Kidney glomerular epithelial cell (primary cell): Measurements from ENCODE around the gene NR2F2.

ENCODE experiments used
- DNase-seq: peaks from one replicate; lab custom pipeline; 2025; lab: John Stamatoyannopoulos, UW

NR2F2 gene

DNA sequence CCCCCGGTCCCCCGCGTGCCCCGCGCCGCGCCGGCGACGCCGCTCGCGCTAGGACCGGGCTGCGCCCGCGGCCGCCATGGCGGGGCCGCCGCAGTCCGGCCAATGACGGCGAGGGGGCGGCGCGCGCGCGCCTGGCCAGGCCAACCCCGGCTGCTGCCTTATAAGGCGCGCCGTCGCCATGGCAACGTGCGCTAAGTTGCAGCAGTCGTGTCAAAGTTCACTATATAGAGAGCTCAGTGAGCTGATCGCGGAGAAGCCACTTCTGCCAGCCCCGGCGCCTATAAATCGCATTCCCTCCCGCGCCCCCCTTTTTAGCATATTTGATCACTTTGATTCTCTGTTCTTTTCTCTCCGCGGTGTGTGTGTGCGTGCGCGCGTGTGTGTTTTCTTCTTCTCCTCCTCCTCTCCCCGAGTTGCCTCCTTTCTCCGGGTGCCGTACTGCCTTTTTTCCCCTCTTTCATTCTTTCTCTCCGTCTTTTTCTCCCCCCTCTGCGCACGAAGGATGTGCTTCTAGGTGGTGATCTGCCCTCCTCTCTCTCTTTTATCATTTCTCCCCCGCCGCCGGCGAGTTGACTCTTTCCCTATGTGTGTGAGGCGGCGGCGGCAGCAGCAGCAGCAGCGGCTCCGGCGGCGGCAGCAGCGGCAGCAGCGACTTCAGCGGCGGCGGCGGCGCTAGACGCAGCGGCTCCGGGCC, at the start of gene NR2F2:
TSS of gene NR2F2 (plus strand) at position 251 of the 694 bp plus-strand sequence. CDS start 1,406 bp downstream, outside the sequence.
- peak; percentile 97 for DNase-seq

DNA sequence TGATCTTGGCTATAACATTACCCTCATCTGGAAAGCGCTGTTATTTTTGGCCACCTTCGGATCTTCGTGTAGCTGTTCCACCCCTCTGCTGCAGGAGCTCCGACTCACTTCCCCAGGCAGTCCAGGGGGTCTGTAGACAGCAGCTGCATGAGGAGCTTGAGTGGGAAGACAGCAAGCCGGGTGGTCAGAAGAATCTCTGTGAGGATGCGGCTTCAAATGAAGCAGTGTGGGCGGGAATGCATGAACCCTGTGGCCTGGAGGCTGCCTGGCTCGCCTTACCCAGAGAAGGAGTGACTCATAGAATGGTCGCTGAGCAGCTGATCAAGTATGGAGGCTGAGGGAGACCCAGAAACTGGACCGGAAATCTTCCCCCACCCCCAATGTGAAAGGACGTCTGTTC, 45.2 kb upstream of the NR2F2 start:
- DNase-seq, result peak; percentile 94

DNA sequence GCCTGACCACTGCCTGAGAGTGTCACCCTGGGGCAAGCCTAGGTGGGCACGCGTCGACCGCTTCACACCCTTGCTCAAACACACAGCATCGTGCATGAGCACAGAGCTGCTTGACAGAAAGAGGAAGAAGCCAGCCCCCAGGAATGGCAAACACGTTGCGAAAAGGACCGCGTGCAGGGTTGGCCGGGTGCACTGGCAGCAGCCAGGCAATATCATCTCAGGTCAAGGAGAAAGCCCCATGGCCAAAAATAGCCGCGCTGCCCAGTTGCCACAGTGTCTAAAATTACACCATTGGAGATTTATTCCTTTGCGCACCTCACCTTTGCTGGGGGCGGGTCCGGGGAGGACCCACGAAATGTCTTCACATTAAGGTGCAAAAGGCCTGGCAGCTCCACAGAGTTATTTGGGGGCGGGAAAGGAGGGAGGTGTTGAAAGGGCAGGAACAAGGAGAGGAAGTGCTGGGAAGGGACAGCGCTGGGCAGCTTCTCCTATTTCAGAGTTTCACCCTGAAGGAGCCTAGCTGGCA, 44.7 kb upstream of the NR2F2 start:
- DNase-seq, result no peak

GRCh38 chr15:96290679-96291078, 39.8 kb upstream of the NR2F2 start:
- no peak for DNase-seq

DNA sequence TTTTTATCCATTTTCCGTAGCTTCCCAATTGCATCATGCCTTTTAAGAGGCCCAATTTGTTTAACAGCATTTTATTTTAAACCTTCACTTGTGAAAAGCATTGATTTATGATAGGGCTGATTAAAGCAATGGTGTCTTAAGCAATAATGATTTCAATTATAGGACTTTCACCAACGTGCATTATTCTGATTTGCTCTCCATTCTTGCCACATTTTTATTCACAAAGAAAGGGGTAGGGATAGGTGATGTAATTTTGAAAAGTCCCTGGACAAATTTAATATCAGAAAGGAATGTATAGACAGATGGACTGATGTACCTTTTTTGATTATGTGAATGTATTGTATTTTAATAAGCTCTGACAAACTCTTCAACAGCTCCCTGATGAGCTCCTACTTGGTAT, 37.9 kb upstream of the NR2F2 start:
- DNase-seq, result no peak

DNA sequence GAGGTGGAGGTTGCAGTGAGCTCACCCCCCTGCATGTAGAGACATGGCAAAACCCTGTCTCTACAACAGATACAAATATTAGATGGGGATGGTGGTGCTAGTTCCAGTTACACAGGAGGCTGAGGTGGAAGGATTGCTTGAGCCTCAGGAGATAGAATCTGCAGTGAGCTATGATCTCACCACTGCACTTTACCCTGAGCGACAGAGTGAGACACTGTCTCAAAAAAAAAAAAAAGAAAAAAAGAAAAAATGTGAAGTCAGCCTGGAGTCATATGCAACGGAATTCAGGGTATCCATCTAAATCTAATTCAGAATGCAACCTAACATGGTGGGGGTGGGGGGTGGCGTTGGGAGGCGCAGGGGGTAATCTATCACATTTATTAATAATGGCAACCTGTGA, 37.1 kb upstream of the NR2F2 start:
- no peak for DNase-seq

GRCh38 chr15:96294766-96295165, 35.7 kb upstream of the NR2F2 start:
- DNase-seq, result no peak

GRCh38 chr15:96296264-96296663, 34.2 kb upstream of the NR2F2 start:
- DNase-seq, result no peak

- DNase-seq, result no peak
Measured at GRCh38 chr15:96297783-96298182, 32.7 kb upstream of the NR2F2 start.

DNA sequence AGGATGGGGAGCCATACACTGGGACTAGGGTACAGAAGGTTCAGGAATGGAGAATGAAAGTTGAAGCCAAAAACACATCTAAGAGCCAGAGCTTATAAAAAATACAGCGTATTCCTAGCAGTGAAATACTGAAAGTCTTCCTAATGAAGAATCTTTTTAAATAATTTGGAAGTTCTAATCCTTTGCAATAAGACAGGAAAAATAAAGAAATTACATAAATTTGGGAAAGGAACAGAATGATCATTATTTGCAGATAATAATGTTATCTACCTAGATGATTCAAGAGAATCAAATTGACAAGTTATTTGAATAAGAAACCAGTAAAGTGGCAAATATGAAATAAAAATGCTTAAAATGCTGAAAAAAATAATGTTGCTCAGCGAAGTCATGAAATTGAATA, 32.3 kb upstream of the NR2F2 start:
- DNase-seq, result no peak

DNA sequence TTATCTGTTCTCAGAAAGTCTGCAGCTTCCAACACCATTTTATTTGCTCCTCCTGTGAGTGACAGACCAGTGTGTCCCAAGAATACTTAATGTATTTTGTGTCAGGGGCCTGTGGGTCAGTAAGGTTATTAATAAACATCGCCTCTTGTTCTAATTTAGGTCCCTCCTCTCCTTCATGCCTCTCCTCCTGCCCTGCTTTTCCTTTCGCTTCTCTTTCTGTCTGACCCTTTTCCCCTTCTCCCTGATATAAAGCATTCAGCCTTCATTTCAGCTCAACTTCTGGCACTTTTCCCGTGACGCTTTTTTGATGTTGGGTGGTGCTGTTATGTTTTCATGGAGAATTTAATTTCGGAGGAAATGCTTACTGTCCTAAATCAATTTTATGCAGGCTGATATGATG, 29.7 kb upstream of the NR2F2 start:
- DNase-seq, result no peak

- no peak for DNase-seq
Measured at GRCh38 chr15:96303503-96304056, 26.9 kb upstream of the NR2F2 start.

DNA sequence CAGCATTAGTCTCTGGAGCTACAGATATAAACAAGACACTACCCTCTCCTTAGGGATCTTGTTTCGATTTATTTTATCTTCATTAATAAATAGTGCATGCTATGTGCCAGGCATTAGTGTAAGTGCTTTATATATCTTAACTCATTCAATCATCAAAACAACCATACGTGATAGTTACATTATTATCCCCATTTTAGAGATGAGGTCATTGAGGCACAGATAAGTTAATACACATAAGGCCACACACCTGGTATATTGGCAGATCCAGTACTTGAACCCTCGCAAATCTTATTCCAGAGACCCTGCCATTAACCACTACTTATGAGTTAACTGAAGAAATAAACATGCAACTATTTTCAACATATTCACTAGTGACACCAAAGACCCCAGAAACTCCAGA, 25.7 kb upstream of the NR2F2 start:
- DNase-seq, result no peak

GRCh38 chr15:96306321-96306720, 24.2 kb upstream of the NR2F2 start:
- peak; percentile 62 for DNase-seq

DNA sequence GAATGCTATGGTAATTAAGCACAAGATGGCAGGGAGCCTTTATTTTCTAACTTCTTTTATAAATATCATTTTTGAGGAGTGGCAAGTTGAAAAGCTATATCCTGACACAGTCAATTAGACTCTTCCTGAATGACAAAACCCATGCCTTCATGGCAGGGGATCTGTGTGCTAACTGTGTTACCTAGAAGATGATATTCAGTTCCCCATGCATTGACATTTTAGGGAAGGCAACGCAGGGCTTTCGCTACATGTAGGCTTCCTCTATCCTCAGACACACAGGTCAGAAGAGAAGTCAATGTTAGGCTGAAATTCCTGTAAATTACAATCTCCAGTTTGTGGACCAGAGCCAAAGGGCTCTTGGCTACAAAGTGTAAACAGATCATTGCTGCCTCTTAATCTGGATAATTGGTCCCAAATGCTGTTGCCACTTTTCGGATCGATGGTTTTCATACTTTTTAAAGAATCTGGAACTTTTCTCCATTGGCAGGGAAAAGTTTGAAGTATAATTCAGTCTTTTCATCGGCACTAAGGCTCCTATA, 22.6 kb upstream of the NR2F2 start:
- no peak for DNase-seq

GRCh38 chr15:96309143-96309660, 21.3 kb upstream of the NR2F2 start:
- no peak for DNase-seq

- DNase-seq, result no peak
Measured at GRCh38 chr15:96311256-96311955, 19.1 kb upstream of the NR2F2 start.

- no peak for DNase-seq
Measured at GRCh38 chr15:96311956-96312294, 18.6 kb upstream of the NR2F2 start.

DNA sequence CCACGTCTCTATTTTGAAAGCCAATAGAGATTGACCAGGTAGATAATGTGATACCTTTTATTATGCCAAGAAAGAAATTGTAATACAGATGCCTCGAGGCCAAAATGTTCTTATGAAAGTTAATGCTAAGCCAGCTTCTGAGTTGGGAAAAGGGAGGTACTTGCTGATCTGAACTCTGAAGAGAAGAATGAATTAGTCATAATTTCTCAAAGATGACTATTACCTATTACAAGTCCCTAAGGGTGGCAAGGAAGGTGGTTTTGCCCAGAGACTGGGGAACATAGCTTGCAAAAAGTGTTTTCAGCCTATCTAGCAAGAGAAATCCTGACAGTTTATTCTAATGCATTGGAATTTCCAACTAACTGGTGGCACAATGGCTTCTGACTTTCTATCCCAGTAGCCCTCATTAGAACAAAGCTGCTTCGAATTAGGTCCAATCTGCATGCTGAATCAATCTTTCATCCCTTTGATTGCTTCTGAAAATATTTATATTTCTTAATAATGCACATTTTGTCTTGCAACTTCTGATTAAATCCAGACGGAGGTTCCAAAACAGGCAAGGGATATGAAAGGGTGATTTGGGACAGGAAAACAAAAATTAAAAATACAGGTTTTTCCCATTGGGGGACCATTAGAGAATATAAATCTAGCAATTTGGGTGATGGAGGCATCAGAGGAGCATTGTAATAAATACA, 17.7 kb upstream of the NR2F2 start:
- no peak for DNase-seq

DNA sequence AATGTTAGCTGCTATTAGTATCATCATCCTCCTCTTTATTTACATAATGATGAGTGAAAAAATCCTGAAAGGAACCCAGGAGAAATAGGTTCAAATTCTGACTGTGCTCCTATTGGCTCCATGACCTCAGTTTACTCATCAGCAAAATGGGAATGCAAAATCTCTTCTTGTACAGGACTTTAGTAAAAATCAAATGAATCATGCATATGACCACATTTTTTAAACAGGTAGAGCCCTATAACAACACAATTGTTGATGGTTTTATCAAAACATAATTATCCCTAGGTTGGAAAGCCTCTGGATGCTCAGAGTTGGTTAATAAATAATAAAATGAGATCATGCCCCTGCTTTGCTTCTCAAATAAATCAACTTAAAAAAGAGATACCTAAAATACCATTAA, 16.0 kb upstream of the NR2F2 start:
- no peak for DNase-seq

GRCh38 chr15:96314963-96315362, 15.5 kb upstream of the NR2F2 start:
- no peak for DNase-seq

DNA sequence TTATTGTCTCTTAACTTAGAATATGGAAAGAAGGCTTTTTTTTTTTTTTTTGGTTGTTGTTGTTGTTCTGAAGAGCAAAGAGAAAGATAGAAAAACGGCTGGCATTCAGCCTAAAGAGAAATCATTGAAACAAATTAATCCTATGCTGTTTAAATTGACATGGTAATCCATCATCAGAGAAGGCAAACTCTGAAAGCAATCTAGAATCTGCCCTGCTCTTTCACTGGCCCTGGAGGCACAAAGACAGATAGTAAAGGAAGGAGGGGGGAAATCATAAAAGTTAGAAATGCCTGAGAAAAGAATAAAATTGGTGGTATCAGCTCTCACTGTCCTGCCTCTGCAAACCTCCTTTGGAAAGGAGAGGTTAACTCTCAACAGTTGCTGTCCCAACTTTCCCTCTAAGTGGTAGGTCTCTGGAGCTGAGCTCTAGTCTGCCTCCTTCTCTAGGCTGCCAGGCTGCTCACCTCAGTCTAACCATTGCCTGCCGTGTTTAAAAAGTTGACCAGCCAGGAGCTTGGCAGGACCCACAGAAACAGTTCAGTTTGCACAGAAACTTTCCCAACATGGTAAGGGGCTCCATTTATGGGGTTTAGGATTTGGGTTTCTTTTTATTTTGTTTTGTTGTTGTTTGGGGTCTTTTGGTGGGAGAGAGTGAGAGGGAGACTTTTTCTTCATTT, 13.4 kb upstream of the NR2F2 start:
- DNase-seq, result no peak
